HepG2 (cell line): Measurements from ENCODE around the gene PEPD. TPM values are rescaled to one million over a fixed set of nuclear protein-coding genes. Genes with fewer than 3 reads are reported as not detected.

ENCODE experiments used
- ATAC-seq: fragments of 200-7000 bp; cut with Tn5 transposase; 3 replicates; pipeline ENCODE4 v1.9.1; 2020; ENCODE audit warnings: mild to moderate bottlenecking, moderate library complexity
- BruUV-seq: library from RNA; stranded (reverse); fragments of 400-500 nt; replicated peaks from 2 replicates; lab custom pipeline; 2021; lab: Mats Ljungman, UMichigan
- CTCF ChIA-PET: fragments of 300-600 bp; formaldehyde crosslinking; extraction: SDS; loops from one replicate; lab custom pipeline; 2021; ENCODE audit warnings: low total read pairs, inconsistent platforms, low intra/inter-chr PET ratio; lab: Yijun Ruan, JAX
- POLR2A ChIA-PET: fragments of 350-600 bp; sonication (Branson Sonifier 250); formaldehyde crosslinking; loops from one replicate; lab custom pipeline; 2020; ENCODE audit warnings: antibody characterized with exemption, inconsistent platforms; lab: Yijun Ruan, JAX
- DNase-seq: peaks from one replicate; pipeline ENCODE4 v3.0.0-alpha.2; 2015; ENCODE audit warnings: low spot score
- FAIRE-seq: peaks from 3 replicates; lab custom pipeline; 2011; peaks lifted over from hg19 to GRCh38; lab: Jason Lieb, UNC
- H2AFZ ChIP-seq: one replicate; pipeline ENCODE4 v1.6.1; 2011; ENCODE audit warnings: low read length, inconsistent platforms
- H3K27ac ChIP-seq: fragments of 300-600 bp; 3 replicates; pipeline ENCODE4 v1.8.0; 2011; ENCODE audit warnings: mixed run types, mild to moderate bottlenecking, mixed read lengths, low read length, inconsistent platforms; ENCODE audit not compliant: insufficient read depth; ENCODE audit errors: extremely low read length
- H3K27me3 ChIP-seq, 2 experiments: fragments of 200-600 bp in 1 of 2; 2 replicates in 1 of 2; 3 replicates in 1 of 2; pipeline versions ENCODE4 v1.6.0 to v1.8.0; 2011; ENCODE audit warnings: low read length in 2 of 2, mild to moderate bottlenecking in 2 of 2, moderate library complexity in 2 of 2, inconsistent platforms in 1 of 2; ENCODE audit not compliant: insufficient read depth in 2 of 2, control insufficient read depth in 1 of 2
- H3K36me3 ChIP-seq, 2 experiments: fragments of 200-600 bp in 1 of 2; replicated peaks in 1 of 2; 2 replicates in 1 of 2; 3 replicates in 1 of 2; pipeline versions ENCODE4 v1.5.1 to v1.8.0; 2011; ENCODE audit warnings: low read length in 2 of 2, inconsistent platforms in 1 of 2; ENCODE audit not compliant: insufficient read depth in 2 of 2, control insufficient read depth in 1 of 2
- H3K4me1 ChIP-seq: 2 replicates; pipeline ENCODE4 v1.5.1; 2012; ENCODE audit warnings: low read length, inconsistent platforms; ENCODE audit not compliant: insufficient read depth
- H3K4me2 ChIP-seq: 2 replicates; pipeline ENCODE4 v1.6.0; 2011; ENCODE audit warnings: low read depth, low read length, inconsistent platforms
- H3K4me3 ChIP-seq, 3 experiments: fragments of 200-600 bp in 1 of 3; sonication (generic), shearing (Covaris generic) in 1 of 3; replicated peaks in 1 of 3; 2 replicates each; pipeline ENCODE4 v1.5.1; 2011 to 2016; ENCODE audit warnings: low read length in 3 of 3, inconsistent platforms in 2 of 3, low read depth in 2 of 3, mild to moderate bottlenecking in 2 of 3, control low read depth in 1 of 3, mixed read lengths in 1 of 3; ENCODE audit not compliant: insufficient read depth in 1 of 3
- H3K79me2 ChIP-seq: one replicate; pipeline ENCODE4 v1.6.1; 2011; ENCODE audit warnings: low read length, inconsistent platforms; ENCODE audit not compliant: insufficient read depth
- H3K9ac ChIP-seq: 2 replicates; pipeline ENCODE4 v1.6.0; 2011; ENCODE audit warnings: mild to moderate bottlenecking, low read depth, low read length, inconsistent platforms; ENCODE audit not compliant: insufficient read depth
- H3K9me3 ChIP-seq: 2 replicates; pipeline ENCODE4 v1.5.1; 2012; ENCODE audit warnings: mild to moderate bottlenecking, low read length
- H4K20me1 ChIP-seq: 2 replicates; pipeline ENCODE4 v1.6.0; 2011; ENCODE audit warnings: inconsistent platforms, mild to moderate bottlenecking, low read length, moderate library complexity; ENCODE audit not compliant: insufficient read depth
- KDM2A ChIP-seq: sonication (generic); formaldehyde crosslinking; IDR thresholded peaks from 2 replicates; pipeline ENCODE4 v1.4.0; 2020; ENCODE audit warnings: low read depth, missing genetic modification reagents, borderline replicate concordance
- MED1 ChIP-seq: sonication (generic); formaldehyde crosslinking; IDR thresholded peaks from 2 replicates; pipeline ENCODE4 v1.4.0; 2020; ENCODE audit warnings: missing genetic modification reagents
- SMAD3 ChIP-seq: sonication (generic); formaldehyde crosslinking; IDR thresholded peaks from 2 replicates; pipeline ENCODE4 v1.4.0; 2020; ENCODE audit warnings: missing genetic modification reagents
- ZNF207 ChIP-seq: fragments of 450-650 bp; IDR thresholded peaks from 2 replicates; pipeline ENCODE4 v1.6.1; 2016; ENCODE audit warnings: antibody characterized with exemption, borderline replicate concordance
- ZNF543 ChIP-seq: sonication (generic); formaldehyde crosslinking; IDR thresholded peaks from 2 replicates; pipeline ENCODE4 v1.4.0; 2020; ENCODE audit warnings: mild to moderate bottlenecking, missing genetic modification reagents
- ZNF589 ChIP-seq: sonication (generic); formaldehyde crosslinking; conservative IDR thresholded peaks from 2 replicates; pipeline ENCODE4 v1.8.0; 2022; ENCODE audit warnings: mild to moderate bottlenecking, moderate library complexity, missing genetic modification reagents
- ZNF670 ChIP-seq: sonication (generic); formaldehyde crosslinking; IDR thresholded peaks from 2 replicates; pipeline ENCODE4 v1.8.0; 2022; ENCODE audit warnings: mild to moderate bottlenecking, missing genetic modification reagents, borderline replicate concordance
- ZSCAN12 ChIP-seq: sonication (generic); formaldehyde crosslinking; IDR thresholded peaks from 2 replicates; pipeline ENCODE4 v1.9.0; 2021; ENCODE audit warnings: mild to moderate bottlenecking, missing genetic modification reagents
- WGBS: methylation state at CpG from one replicate; pipeline ENCODE4 v1.1.6; 2017; ENCODE audit warnings: low lambda C conversion rate; 5-methylcytosine and 5-hydroxymethylcytosine counted together
- in situ Hi-C: cut with HindIII; loops from 2 replicates; pipeline ENCODE4 v1.10.0; 2017; ENCODE audit warnings: low pct_unique_long_range_greater_than_20kb; ENCODE audit not compliant: extremely low pct_ligation_motif_present
- intact Hi-C: fragments of 100-400 bp; cut with micrococcal nuclease; formaldehyde crosslinking; loops from one replicate; pipeline ENCODE4 v1.10.0; 2022; ENCODE audit not compliant: unreplicated experiment
- polyA plus RNA-seq, 8 experiments: library from polyadenylated mRNA; depleted of rRNA in 3 of 8; stranded (reverse) in 7 of 8; unstranded in 1 of 8; fragments of >200 nt; fragmentation: Illumina TruSeq in 4 of 8; extraction: Trizol in 4 of 8; gene quantifications; 2 replicates each; pipeline versions ENCODE4 v1.2.1 to v1.2.3, GENCODE V29; 2011 to 2016; ENCODE audit warnings: low read depth in 4 of 8, missing spikeins in 1 of 8, mixed read lengths in 1 of 8; ENCODE audit not compliant: insufficient read depth in 1 of 8
- total RNA-seq, 5 experiments: library from RNA; depleted of rRNA; stranded (reverse); fragments of >200 nt; fragmentation: Illumina TruSeq; extraction: Trizol; gene quantifications; 2 replicates each; pipeline ENCODE4 v1.2.3, GENCODE V29; 2016; ENCODE audit warnings: low read depth in 1 of 5
- TF ChIP-seq, protein P1 (sequence below): sonication (generic); formaldehyde crosslinking; IDR thresholded peaks from 2 replicates; pipeline ENCODE4 v1.4.0; 2020; ENCODE audit warnings: mild to moderate bottlenecking, missing genetic modification reagents
- TF ChIP-seq, protein P2 (sequence below): sonication (generic); formaldehyde crosslinking; IDR thresholded peaks from 2 replicates; pipeline ENCODE4 v1.5.1; 2020; ENCODE audit warnings: missing genetic modification reagents, mild to moderate bottlenecking, borderline replicate concordance
- TF ChIP-seq, protein P3 (sequence below), 2 experiments: IDR thresholded peaks; 2 replicates each; pipeline ENCODE4 v1.6.1; 2011 to 2012; ENCODE audit warnings: low read length in 2 of 2, borderline replicate concordance in 1 of 2, low read depth in 1 of 2, mild to moderate bottlenecking in 1 of 2, moderate library complexity in 1 of 2
- TF ChIP-seq, protein P4 (sequence below): sonication (generic); formaldehyde crosslinking; conservative IDR thresholded peaks from 2 replicates; pipeline ENCODE4 v1.5.0; 2020; ENCODE audit warnings: missing genetic modification reagents

Gene PEPD
- total and polyA plus RNA-seq, 2 of the 13 experiments (the other 11 are each of a cell fraction or from before 2014, with no cell fraction given) = 60.7 to 75.1 TPM

DNA sequence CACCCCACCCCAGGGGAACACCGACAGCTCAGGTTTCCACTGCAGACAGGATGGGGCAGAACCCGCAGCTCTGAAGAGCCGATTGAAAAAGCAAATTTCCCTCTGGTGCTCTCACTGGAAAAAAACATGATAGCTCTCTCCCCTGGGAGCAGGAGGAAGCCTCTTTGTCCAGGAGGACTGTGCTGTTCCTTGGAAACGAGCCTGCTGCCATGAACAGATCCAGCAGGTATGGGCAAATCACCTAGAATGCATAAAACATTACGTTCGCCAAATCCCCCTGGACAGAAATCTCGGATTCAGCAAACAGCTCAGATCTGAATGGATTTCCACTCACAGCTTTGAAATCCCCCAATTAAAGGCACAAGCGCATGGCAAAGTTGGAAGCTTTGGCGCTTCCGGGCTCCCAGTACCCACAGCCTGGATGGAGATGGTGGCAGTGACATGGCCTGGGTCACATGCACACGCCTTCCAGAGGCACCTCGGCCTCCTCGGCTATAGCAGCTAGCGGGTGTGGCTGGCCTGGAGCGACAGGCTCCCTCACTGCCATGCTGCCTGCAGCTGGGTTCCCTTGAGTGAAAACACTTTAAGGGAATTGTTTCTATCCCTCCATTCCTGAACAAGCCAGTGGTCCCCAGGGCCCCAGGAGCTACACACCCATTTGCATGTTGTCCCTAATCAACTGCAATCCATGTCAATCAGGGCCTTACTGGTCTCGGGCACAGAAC lies 89.0 kb downstream of the PEPD start:
- no peak overlapping the region for H3K27ac ChIP-seq
- no peaks in the 10 kb centered on the region for H3K4me1 ChIP-seq
- no peaks in the 10 kb centered on the region for H3K9me3 ChIP-seq
- no peak overlapping the region for H3K4me2 ChIP-seq
- no peak overlapping the region for H2AFZ ChIP-seq
- POLR2A ChIA-PET = no interaction called here
- H3K9ac ChIP-seq = no peak overlapping the region
- no peak for DNase-seq
- BruUV-seq = no TSS peak
- CTCF ChIA-PET = no interaction called here
- in situ Hi-C loops = no loop called here
- no peak for TF ChIP-seq ZNF589 (CRISPR knock-in tag)
- TF ChIP-seq ZNF670 (CRISPR knock-in tag) = no peak
- no peak for TF ChIP-seq KDM2A (CRISPR knock-in tag)
- TF ChIP-seq ZNF207 = no peak
- TF ChIP-seq MED1 (CRISPR knock-in tag) = no peak
- TF ChIP-seq, protein P1, sequence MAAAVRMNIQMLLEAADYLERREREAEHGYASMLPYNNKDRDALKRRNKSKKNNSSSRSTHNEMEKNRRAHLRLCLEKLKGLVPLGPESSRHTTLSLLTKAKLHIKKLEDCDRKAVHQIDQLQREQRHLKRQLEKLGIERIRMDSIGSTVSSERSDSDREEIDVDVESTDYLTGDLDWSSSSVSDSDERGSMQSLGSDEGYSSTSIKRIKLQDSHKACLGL (CRISPR knock-in tag) = no peak
- TF ChIP-seq, protein P2, sequence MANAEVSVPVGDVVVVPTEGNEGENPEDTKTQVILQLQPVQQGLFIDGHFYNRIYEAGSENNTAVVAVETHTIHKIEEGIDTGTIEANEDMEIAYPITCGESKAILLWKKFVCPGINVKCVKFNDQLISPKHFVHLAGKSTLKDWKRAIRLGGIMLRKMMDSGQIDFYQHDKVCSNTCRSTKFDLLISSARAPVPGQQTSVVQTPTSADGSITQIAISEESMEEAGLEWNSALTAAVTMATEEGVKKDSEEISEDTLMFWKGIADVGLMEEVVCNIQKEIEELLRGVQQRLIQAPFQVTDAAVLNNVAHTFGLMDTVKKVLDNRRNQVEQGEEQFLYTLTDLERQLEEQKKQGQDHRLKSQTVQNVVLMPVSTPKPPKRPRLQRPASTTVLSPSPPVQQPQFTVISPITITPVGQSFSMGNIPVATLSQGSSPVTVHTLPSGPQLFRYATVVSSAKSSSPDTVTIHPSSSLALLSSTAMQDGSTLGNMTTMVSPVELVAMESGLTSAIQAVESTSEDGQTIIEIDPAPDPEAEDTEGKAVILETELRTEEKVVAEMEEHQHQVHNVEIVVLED (CRISPR knock-in tag) = no peak
- TF ChIP-seq ZSCAN12 (CRISPR knock-in tag) = no peak
- no peak for TF ChIP-seq ZNF543 (CRISPR knock-in tag)
- TF ChIP-seq, protein P3, sequence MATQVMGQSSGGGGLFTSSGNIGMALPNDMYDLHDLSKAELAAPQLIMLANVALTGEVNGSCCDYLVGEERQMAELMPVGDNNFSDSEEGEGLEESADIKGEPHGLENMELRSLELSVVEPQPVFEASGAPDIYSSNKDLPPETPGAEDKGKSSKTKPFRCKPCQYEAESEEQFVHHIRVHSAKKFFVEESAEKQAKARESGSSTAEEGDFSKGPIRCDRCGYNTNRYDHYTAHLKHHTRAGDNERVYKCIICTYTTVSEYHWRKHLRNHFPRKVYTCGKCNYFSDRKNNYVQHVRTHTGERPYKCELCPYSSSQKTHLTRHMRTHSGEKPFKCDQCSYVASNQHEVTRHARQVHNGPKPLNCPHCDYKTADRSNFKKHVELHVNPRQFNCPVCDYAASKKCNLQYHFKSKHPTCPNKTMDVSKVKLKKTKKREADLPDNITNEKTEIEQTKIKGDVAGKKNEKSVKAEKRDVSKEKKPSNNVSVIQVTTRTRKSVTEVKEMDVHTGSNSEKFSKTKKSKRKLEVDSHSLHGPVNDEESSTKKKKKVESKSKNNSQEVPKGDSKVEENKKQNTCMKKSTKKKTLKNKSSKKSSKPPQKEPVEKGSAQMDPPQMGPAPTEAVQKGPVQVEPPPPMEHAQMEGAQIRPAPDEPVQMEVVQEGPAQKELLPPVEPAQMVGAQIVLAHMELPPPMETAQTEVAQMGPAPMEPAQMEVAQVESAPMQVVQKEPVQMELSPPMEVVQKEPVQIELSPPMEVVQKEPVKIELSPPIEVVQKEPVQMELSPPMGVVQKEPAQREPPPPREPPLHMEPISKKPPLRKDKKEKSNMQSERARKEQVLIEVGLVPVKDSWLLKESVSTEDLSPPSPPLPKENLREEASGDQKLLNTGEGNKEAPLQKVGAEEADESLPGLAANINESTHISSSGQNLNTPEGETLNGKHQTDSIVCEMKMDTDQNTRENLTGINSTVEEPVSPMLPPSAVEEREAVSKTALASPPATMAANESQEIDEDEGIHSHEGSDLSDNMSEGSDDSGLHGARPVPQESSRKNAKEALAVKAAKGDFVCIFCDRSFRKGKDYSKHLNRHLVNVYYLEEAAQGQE (IDR thresholded peaks at IDR 0.05; ENCODE audit: borderline replicate concordance in 1 of 2, low read depth in 1 of 2, low read length in 2 of 2) = no peak
- TF ChIP-seq, protein P4, sequence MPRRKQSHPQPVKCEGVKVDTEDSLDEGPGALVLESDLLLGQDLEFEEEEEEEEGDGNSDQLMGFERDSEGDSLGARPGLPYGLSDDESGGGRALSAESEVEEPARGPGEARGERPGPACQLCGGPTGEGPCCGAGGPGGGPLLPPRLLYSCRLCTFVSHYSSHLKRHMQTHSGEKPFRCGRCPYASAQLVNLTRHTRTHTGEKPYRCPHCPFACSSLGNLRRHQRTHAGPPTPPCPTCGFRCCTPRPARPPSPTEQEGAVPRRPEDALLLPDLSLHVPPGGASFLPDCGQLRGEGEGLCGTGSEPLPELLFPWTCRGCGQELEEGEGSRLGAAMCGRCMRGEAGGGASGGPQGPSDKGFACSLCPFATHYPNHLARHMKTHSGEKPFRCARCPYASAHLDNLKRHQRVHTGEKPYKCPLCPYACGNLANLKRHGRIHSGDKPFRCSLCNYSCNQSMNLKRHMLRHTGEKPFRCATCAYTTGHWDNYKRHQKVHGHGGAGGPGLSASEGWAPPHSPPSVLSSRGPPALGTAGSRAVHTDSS (CRISPR knock-in tag) = no peak
- TF ChIP-seq SMAD3 (CRISPR knock-in tag) = no peak
- 0 out of 5 replicates have a peak, but pooled peaks cover 0 to 3% of the 10 kb centered on the region in 2 experiments for H3K36me3 ChIP-seq
- WGBS = 89% methylated on average over 13 of the region's 16 CpGs
- no peaks in the 10 kb centered on the region for H3K27me3 ChIP-seq
- no peak overlapping the region for H3K4me3 ChIP-seq
- no peak for FAIRE-seq
- no peaks in the 10 kb centered on the region for H3K79me2 ChIP-seq
- no peaks in the 10 kb centered on the region for H4K20me1 ChIP-seq
- ATAC-seq = no peak
- intact Hi-C loops = no loop called here
